ENCODE results near the gene ITGA6.

ITGA6 gene

GRCh38 chr2:172481507-172482262, 54.3 kb downstream of the ITGA6 start:
- Histone ChIP-seq H3K27ac (ENCODE audit: poor library complexity, severe bottlenecking) (no peak overlapping the region), H3K36me3 (ENCODE audit: low read depth) (peaks cover 99% of the 10 kb centered on the region), H3K4me3 (ENCODE audit: severe bottlenecking) (no peak overlapping the region), H3K4me1 (ENCODE audit: insufficient read depth, poor library complexity, severe bottlenecking) (no peaks in the 10 kb centered on the region), H3K9me3 (ENCODE audit: severe bottlenecking) (no peaks in the 10 kb centered on the region), H3K27me3 (ENCODE audit: insufficient read depth, poor library complexity, severe bottlenecking) (no peaks in the 10 kb centered on the region)
- ATAC-seq (ENCODE audit: low read depth) (no peak), DNase-seq (ENCODE audit: low spot score) (no peak)
- TF ChIP-seq, protein P1, sequence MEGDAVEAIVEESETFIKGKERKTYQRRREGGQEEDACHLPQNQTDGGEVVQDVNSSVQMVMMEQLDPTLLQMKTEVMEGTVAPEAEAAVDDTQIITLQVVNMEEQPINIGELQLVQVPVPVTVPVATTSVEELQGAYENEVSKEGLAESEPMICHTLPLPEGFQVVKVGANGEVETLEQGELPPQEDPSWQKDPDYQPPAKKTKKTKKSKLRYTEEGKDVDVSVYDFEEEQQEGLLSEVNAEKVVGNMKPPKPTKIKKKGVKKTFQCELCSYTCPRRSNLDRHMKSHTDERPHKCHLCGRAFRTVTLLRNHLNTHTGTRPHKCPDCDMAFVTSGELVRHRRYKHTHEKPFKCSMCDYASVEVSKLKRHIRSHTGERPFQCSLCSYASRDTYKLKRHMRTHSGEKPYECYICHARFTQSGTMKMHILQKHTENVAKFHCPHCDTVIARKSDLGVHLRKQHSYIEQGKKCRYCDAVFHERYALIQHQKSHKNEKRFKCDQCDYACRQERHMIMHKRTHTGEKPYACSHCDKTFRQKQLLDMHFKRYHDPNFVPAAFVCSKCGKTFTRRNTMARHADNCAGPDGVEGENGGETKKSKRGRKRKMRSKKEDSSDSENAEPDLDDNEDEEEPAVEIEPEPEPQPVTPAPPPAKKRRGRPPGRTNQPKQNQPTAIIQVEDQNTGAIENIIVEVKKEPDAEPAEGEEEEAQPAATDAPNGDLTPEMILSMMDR (IDR thresholded peaks at IDR 0.05; ENCODE audit: poor library complexity, severe bottlenecking), result no peak

DNA sequence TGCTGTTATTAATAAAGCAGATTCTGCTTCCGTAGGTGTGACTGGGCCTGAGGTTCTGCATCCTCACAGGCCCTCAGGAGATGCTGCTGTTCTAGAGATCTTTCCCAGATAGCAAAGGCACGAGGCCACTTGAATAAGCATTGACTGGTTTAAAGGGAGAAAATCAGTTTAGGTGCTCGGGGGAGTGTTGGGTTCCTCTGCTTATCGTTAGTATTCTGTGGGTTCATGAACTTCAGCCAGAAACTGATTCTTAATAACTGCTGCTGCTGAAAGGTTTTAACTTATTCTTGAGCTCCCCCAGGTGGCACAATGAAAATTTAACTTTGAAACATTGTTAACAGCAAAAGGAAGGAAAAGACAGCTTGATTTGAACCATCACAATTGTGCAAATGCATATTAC, 56.9 kb downstream of the ITGA6 start:
- DNase-seq (ENCODE audit: low spot score) (no peak), ATAC-seq (ENCODE audit: low read depth) (0 out of 3 replicates have a peak, but pooled peaks have one; percentile 28)
- H3K27ac ChIP-seq (ENCODE audit: poor library complexity, severe bottlenecking), result no peak overlapping the region
- no peaks in the 10 kb centered on the region for H3K27me3 ChIP-seq (ENCODE audit: insufficient read depth, poor library complexity, severe bottlenecking)
- TF ChIP-seq, protein P1 (IDR thresholded peaks at IDR 0.05; ENCODE audit: poor library complexity, severe bottlenecking), result peak; percentile 58
- H3K36me3 ChIP-seq (ENCODE audit: low read depth), result peaks cover 99% of the 10 kb centered on the region
- H3K4me1 ChIP-seq (ENCODE audit: insufficient read depth, poor library complexity, severe bottlenecking), result no peaks in the 10 kb centered on the region
- H3K4me3 ChIP-seq (ENCODE audit: severe bottlenecking), result no peak overlapping the region
- H3K9me3 ChIP-seq (ENCODE audit: severe bottlenecking), result no peaks in the 10 kb centered on the region

DNA sequence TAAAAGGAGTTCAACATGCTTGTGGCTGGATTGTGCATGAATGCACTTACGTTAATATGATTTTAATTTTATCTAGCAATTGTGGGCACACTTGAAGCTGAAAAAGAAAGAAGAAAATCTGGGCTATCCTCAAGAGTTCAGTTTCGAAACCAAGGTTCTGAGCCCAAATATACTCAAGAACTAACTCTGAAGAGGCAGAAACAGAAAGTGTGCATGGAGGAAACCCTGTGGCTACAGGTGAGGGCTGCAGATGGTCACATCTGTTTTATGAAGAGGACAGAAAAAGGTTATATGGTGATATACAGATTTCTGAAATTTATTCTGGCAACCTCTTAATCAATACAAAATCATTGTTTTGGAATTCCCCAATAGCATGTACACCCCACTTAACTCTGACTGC, 57.3 kb downstream of the ITGA6 start:
- H3K4me1 ChIP-seq (ENCODE audit: insufficient read depth, poor library complexity, severe bottlenecking), result no peaks in the 10 kb centered on the region
- no peak for ATAC-seq (ENCODE audit: low read depth)
- DNase-seq (ENCODE audit: low spot score), result no peak
- H3K9me3 ChIP-seq (ENCODE audit: severe bottlenecking), result no peaks in the 10 kb centered on the region
- TF ChIP-seq, protein P1 (IDR thresholded peaks at IDR 0.05; ENCODE audit: poor library complexity, severe bottlenecking), result peak; percentile 27
- peaks cover 99% of the 10 kb centered on the region for H3K36me3 ChIP-seq (ENCODE audit: low read depth)
- no peak overlapping the region for H3K27ac ChIP-seq (ENCODE audit: poor library complexity, severe bottlenecking)
- H3K27me3 ChIP-seq (ENCODE audit: insufficient read depth, poor library complexity, severe bottlenecking), result no peaks in the 10 kb centered on the region
- no peak overlapping the region for H3K4me3 ChIP-seq (ENCODE audit: severe bottlenecking)

GRCh38 chr2:172488556-172488955, 61.2 kb downstream of the ITGA6 start:
- DNase-seq (ENCODE audit: low spot score) (no peak), ATAC-seq (ENCODE audit: low read depth) (no peak; the same call in 2 of the 3 replicates)
- Histone ChIP-seq H3K9me3 (ENCODE audit: severe bottlenecking) (no peaks in the 10 kb centered on the region), H3K36me3 (ENCODE audit: low read depth) (peaks cover 99% of the 10 kb centered on the region), H3K4me3 (ENCODE audit: severe bottlenecking) (no peak overlapping the region), H3K27ac (ENCODE audit: poor library complexity, severe bottlenecking) (no peak overlapping the region), H3K27me3 (ENCODE audit: insufficient read depth, poor library complexity, severe bottlenecking) (no peaks in the 10 kb centered on the region), H3K4me1 (ENCODE audit: insufficient read depth, poor library complexity, severe bottlenecking) (no peaks in the 10 kb centered on the region)
- TF ChIP-seq, protein P1 (IDR thresholded peaks at IDR 0.05; ENCODE audit: poor library complexity, severe bottlenecking), result no peak

- Histone ChIP-seq H3K9me3 (ENCODE audit: severe bottlenecking) (no peaks in the 10 kb centered on the region), H3K4me3 (ENCODE audit: severe bottlenecking) (no peak overlapping the region), H3K4me1 (ENCODE audit: insufficient read depth, poor library complexity, severe bottlenecking) (no peaks in the 10 kb centered on the region), H3K27ac (ENCODE audit: poor library complexity, severe bottlenecking) (no peak overlapping the region), H3K36me3 (ENCODE audit: low read depth) (peaks cover 99% of the 10 kb centered on the region), H3K27me3 (ENCODE audit: insufficient read depth, poor library complexity, severe bottlenecking) (no peaks in the 10 kb centered on the region)
- no peak for ATAC-seq (ENCODE audit: low read depth)
- no peak for DNase-seq (ENCODE audit: low spot score)
- TF ChIP-seq, protein P1 (IDR thresholded peaks at IDR 0.05; ENCODE audit: poor library complexity, severe bottlenecking), result no peak
Measured at GRCh38 chr2:172489681-172490080, 62.3 kb downstream of the ITGA6 start.
